OCI-LY7 (cell line): ENCODE measurements around the gene RHOA. TPM values are rescaled to one million over a fixed set of nuclear protein-coding genes. Genes with fewer than 3 reads are reported as not detected.
A peak's percentile ranks its signal among the peaks of the same experiment; 100 is the strongest.

Experiments used
- BruUV-seq: library from RNA; stranded (reverse); fragments of 400-500 nt; replicated peaks from 2 replicates; lab custom pipeline; 2021; lab: Mats Ljungman, UMichigan
- CTCF ChIA-PET: fragments of 300-600 bp; sonication (Branson Sonifier 250); formaldehyde crosslinking; loops from one replicate; lab custom pipeline; 2022; ENCODE audit warnings: antibody characterized with exemption; ENCODE audit not compliant: unreplicated experiment; lab: Charles Lee
- POLR2A ChIA-PET: fragments of 300-600 bp; sonication (Branson Sonifier 250); formaldehyde crosslinking; loops from one replicate; lab custom pipeline; 2022; ENCODE audit warnings: antibody characterized with exemption; lab: Charles Lee
- DNase-seq: peaks from one replicate; pipeline ENCODE4 v3.0.0-alpha.2; 2015; ENCODE audit warnings: low spot score
- H2AFZ ChIP-seq: fragments of 200-600 bp; sonication (generic), shearing (Covaris generic); 2 replicates; pipeline ENCODE4 v1.6.1; 2014; ENCODE audit warnings: mild to moderate bottlenecking, antibody characterized with exemption, low read length, moderate library complexity
- H3K27ac ChIP-seq: fragments of 200-600 bp; sonication (generic); 2 replicates; pipeline ENCODE4 v1.5.1; 2014; ENCODE audit warnings: mixed run types, low read depth, mild to moderate bottlenecking, moderate library complexity, low read length, inconsistent platforms; ENCODE audit not compliant: poor library complexity, severe bottlenecking
- H3K36me3 ChIP-seq: fragments of 200-600 bp; sonication (generic); 2 replicates; pipeline ENCODE4 v1.6.1; 2014; ENCODE audit warnings: mild to moderate bottlenecking, antibody characterized with exemption, low read length, moderate library complexity, mixed read lengths; ENCODE audit not compliant: insufficient read depth
- H3K4me1 ChIP-seq: fragments of 200-600 bp; sonication (generic); 2 replicates; pipeline ENCODE4 v1.5.1; 2014; ENCODE audit warnings: mild to moderate bottlenecking, low read length; ENCODE audit not compliant: insufficient read depth, poor library complexity, severe bottlenecking
- H3K4me2 ChIP-seq: fragments of 200-600 bp; sonication (generic); 2 replicates; pipeline ENCODE4 v1.6.1; 2014; ENCODE audit warnings: mild to moderate bottlenecking, low read length
- H3K4me3 ChIP-seq: fragments of 200-600 bp; sonication (generic); 2 replicates; pipeline ENCODE4 v1.5.1; 2014; ENCODE audit warnings: mild to moderate bottlenecking, low read depth, low read length; ENCODE audit not compliant: poor library complexity, severe bottlenecking
- H3K79me2 ChIP-seq: fragments of 200-600 bp; sonication (generic); 2 replicates; pipeline ENCODE4 v1.6.1; 2016; ENCODE audit warnings: low read depth, mild to moderate bottlenecking, low read length, moderate library complexity, mixed read lengths; ENCODE audit not compliant: insufficient read depth
- H3K9me2 ChIP-seq: fragments of 200-600 bp; sonication (generic); 2 replicates; pipeline ENCODE4 v1.6.1; 2016; ENCODE audit warnings: mild to moderate bottlenecking, low read length, mixed read lengths; ENCODE audit not compliant: insufficient read depth
- H3K9me3 ChIP-seq: fragments of 200-600 bp; sonication (generic); 2 replicates; pipeline ENCODE4 v1.6.1; 2014; ENCODE audit warnings: mild to moderate bottlenecking, mixed run types, low read length, mixed read lengths
- H4K20me1 ChIP-seq: fragments of 200-600 bp; sonication (generic); 2 replicates; pipeline ENCODE4 v1.6.1; 2014; ENCODE audit warnings: mild to moderate bottlenecking, antibody characterized with exemption, low read length, moderate library complexity, mixed read lengths; ENCODE audit not compliant: insufficient read depth
- CTCF ChIP-seq: fragments of 200-600 bp; sonication (generic); conservative IDR thresholded peaks from 2 replicates; pipeline ENCODE4 v1.5.1; 2014; ENCODE audit warnings: mild to moderate bottlenecking, antibody characterized with exemption, low read length, moderate library complexity, mixed read lengths
- EZH2phosphoT487 ChIP-seq: fragments of 200-600 bp; sonication (generic); IDR thresholded peaks from 2 replicates; pipeline ENCODE4 v1.6.1; 2018; ENCODE audit warnings: low read depth, borderline replicate concordance, mild to moderate bottlenecking, mixed run types, antibody characterized with exemption, low read length, moderate library complexity, mixed read lengths
- intact Hi-C: fragments of 100-400 bp; cut with micrococcal nuclease; formaldehyde crosslinking; loops from one replicate; pipeline ENCODE4 v1.10.0; 2022; ENCODE audit not compliant: unreplicated experiment
- total RNA-seq, 2 experiments: library from RNA; depleted of rRNA in 1 of 2; stranded (reverse); fragments of >200 nt in 1 of 2; shearing (Covaris generic) in 1 of 2; gene quantifications; 2 replicates each; pipeline ENCODE4 v1.2.3, GENCODE V29; 2014 to 2022

RHOA gene
- total RNA-seq, 2 experiments from 2014 or later, result 218 to 373 TPM

DNA sequence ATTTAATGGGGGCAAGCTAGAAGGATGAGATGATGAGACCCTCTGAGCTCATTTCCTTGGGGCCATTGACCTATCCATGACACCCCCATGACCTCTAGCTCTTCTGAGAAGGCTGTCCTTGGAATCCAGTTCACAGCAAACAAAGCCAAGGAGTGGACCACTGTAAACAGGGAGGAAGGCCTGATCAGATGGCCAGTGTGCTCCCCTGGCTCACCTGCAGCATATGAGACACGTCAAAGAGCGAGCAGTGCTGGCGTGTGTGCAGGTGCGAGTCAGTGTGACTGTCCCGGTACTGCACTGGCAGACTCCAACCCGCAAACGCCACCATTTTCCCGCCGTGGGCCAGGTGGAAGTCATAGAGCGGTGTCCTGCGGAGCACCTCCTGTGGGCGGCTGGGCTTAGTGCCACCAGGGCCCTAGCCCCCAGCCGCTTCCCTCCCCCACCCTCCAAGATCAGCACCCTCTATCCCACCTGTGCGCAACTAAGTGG, 10.2 kb upstream of the RHOA start:
- no peak for TF ChIP-seq EZH2phosphoT487
- no peak for TF ChIP-seq CTCF
- no peak overlapping the region for H2AFZ ChIP-seq
- no peaks in the 10 kb centered on the region for H4K20me1 ChIP-seq
- no peaks in the 10 kb centered on the region for H3K79me2 ChIP-seq
- no peaks in the 10 kb centered on the region for H3K9me3 ChIP-seq
- peaks cover 6% of the 10 kb centered on the region; the same call in 1 of the 2 replicates for H3K36me3 ChIP-seq
- H3K9me2 ChIP-seq, result no peaks in the 10 kb centered on the region
- no peak overlapping the region for H3K4me3 ChIP-seq
- no peak for DNase-seq
- no peak overlapping the region for H3K4me2 ChIP-seq
- ChIA-PET CTCF (no interaction called here), POLR2A (interaction anchor here (1.1 kb wide), 1 partner anchor 80 kb away, joined by 4 read pairs; no protein-coding TSS in a partner anchor)
- intact Hi-C loops, result no loop called here
- no peak overlapping the region for H3K27ac ChIP-seq
- BruUV-seq, result no TSS peak
- H3K4me1 ChIP-seq, result peaks cover 10% of the 10 kb centered on the region

GRCh38 chr3:49417516-49418120, 5.8 kb upstream of the RHOA start:
- peaks cover 13% of the 10 kb centered on the region for H3K79me2 ChIP-seq
- H3K4me3 ChIP-seq, result no peak overlapping the region
- POLR2A ChIA-PET, result interaction anchor here (0.5 to 2.6 kb wide), 4 partner anchors 26 to 56 kb away, joined by 4 to 10 read pairs (median 6); no protein-coding TSS in a partner anchor
- H3K4me1 ChIP-seq, result peaks cover 43% of the 10 kb centered on the region
- intact Hi-C loops, result no loop called here
- H3K36me3 ChIP-seq, result peaks cover 20% of the 10 kb centered on the region; the same call in 1 of the 2 replicates
- no TSS peak for BruUV-seq
- CTCF ChIA-PET, result no interaction called here
- no peak overlapping the region for H3K4me2 ChIP-seq
- H3K9me2 ChIP-seq, result no peaks in the 10 kb centered on the region
- no peak overlapping the region for H2AFZ ChIP-seq
- no peak overlapping the region for H3K27ac ChIP-seq
- no peaks in the 10 kb centered on the region for H4K20me1 ChIP-seq
- TF ChIP-seq EZH2phosphoT487, result no peak
- TF ChIP-seq CTCF, result no peak
- DNase-seq, result no peak
- H3K9me3 ChIP-seq, result no peaks in the 10 kb centered on the region

DNA sequence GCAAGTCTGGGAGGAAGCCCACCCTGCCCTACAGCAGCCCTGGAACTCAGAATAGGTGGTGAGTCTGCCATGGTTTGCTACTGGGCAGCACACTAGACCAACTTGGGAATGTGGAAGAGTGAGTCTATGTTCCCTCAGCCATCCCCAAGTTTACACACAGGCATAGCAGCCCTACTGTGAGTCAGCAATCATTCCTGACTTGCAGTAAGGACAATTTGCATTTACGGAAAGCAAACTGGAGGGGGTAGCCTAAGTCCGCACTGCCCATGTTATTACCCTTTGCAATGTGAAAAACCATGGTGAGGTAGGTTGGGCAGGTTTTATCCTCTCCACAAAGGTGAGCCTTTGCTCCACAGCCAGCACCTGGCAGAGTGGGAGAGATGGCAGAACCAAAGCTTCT, 5.1 kb upstream of the RHOA start:
- CTCF ChIA-PET, result interaction anchor here (0.5 to 2.0 kb wide), 2 partner anchors 28 to 32 kb away, joined by 3 to 7 read pairs; no protein-coding TSS in a partner anchor
- H3K79me2 ChIP-seq, result peaks cover 16% of the 10 kb centered on the region
- TF ChIP-seq CTCF, result no peak
- TF ChIP-seq EZH2phosphoT487, result no peak

More for the DNA sequence above, 5.1 kb upstream of the RHOA start:
- Histone ChIP-seq H3K4me2 (peak overlapping the region; percentile 75), H2AFZ (no peak overlapping the region), H3K36me3 (peaks cover 20% of the 10 kb centered on the region; the same call in 1 of the 2 replicates), H3K27ac (peak overlapping the region; percentile 88), H3K9me3 (no peaks in the 10 kb centered on the region), H3K4me1 (peaks cover 43% of the 10 kb centered on the region), H3K4me3 (peak overlapping the region; percentile 39), H3K9me2 (no peaks in the 10 kb centered on the region), H4K20me1 (no peaks in the 10 kb centered on the region)
- no peak for DNase-seq
- intact Hi-C loops, result loop anchor here (1.0 kb wide), 1 partner anchor 12 kb away; the partner anchor contains the start of gene NICN1
- POLR2A ChIA-PET, result interaction anchor here (0.6 to 2.6 kb wide), 4 partner anchors 12 to 32 kb away, joined by 4 to 12 read pairs (median 9); partner anchors contain the start of gene NICN1
- no TSS peak for BruUV-seq
